WTC11 (cell line): Measurements from ENCODE around the gene ATCAY. TPM values are rescaled to one million over a fixed set of nuclear protein-coding genes. Genes with fewer than 3 reads are reported as not detected.

Experiments
- ATAC-seq: fragments of 200-7000 bp; cut with Tn5 transposase; 2 replicates; pipeline ENCODE4 v1.10.0; 2021; ENCODE audit warnings: mild to moderate bottlenecking, moderate library complexity
- CTCF ChIA-PET: fragments of 300-600 bp; sonication (Branson Sonifier 250); formaldehyde crosslinking; loops from one replicate; lab custom pipeline; 2021; ENCODE audit warnings: antibody characterized with exemption; lab: Charles Lee
- POLR2A ChIA-PET: fragments of 350-600 bp; sonication (Branson Sonifier 250); formaldehyde crosslinking; loops from one replicate; lab custom pipeline; 2021; ENCODE audit warnings: antibody characterized with exemption; lab: Charles Lee
- DNase-seq: peaks from one replicate; pipeline ENCODE4 v3.0.0; 2021; ENCODE audit warnings: low spot score
- H3K27ac Mint-ChIP-seq: 2 replicates; pipeline ENCODE4 v1.8.0; 2021; ENCODE audit warnings: mixed read lengths
- H3K27me3 Mint-ChIP-seq: 2 replicates; pipeline ENCODE4 v1.8.0; 2021; ENCODE audit warnings: low read depth, mild to moderate bottlenecking, moderate library complexity, mixed read lengths
- H3K36me3 Mint-ChIP-seq: 2 replicates; pipeline ENCODE4 v1.8.0; 2021; ENCODE audit warnings: mixed read lengths
- H3K4me1 Mint-ChIP-seq: 2 replicates; pipeline ENCODE4 v1.8.0; 2022; ENCODE audit warnings: mixed read lengths
- H3K4me3 Mint-ChIP-seq: 2 replicates; pipeline ENCODE4 v1.8.0; 2021; ENCODE audit warnings: mild to moderate bottlenecking, moderate library complexity, mixed read lengths
- H3K9me3 Mint-ChIP-seq: 2 replicates; pipeline ENCODE4 v1.8.0; 2021; ENCODE audit warnings: mixed read lengths
- E2F5 ChIP-seq: sonication (generic); formaldehyde crosslinking; IDR thresholded peaks from 2 replicates; pipeline ENCODE4 v1.8.1; 2022; ENCODE audit warnings: mild to moderate bottlenecking, moderate library complexity, missing genetic modification reagents
- ELF4 ChIP-seq: sonication (generic); formaldehyde crosslinking; IDR thresholded peaks from 2 replicates; pipeline ENCODE4 v1.8.1; 2022; ENCODE audit warnings: low read depth, mild to moderate bottlenecking, moderate library complexity, missing genetic modification reagents
- FOXJ3 ChIP-seq: sonication (generic); formaldehyde crosslinking; IDR thresholded peaks from 2 replicates; pipeline ENCODE4 v1.9.0; 2021; ENCODE audit warnings: missing genetic modification reagents, mild to moderate bottlenecking, borderline replicate concordance
- OVOL2 ChIP-seq: fragments of 250-450 bp; sonication (Bioruptor Pico); IDR thresholded peaks from 2 replicates; pipeline ENCODE4 v1.9.0; 2021; ENCODE audit warnings: mild to moderate bottlenecking, borderline replicate concordance
- TP53 ChIP-seq: sonication (generic); formaldehyde crosslinking; IDR thresholded peaks from 2 replicates; pipeline ENCODE4 v1.8.1; 2023; ENCODE audit warnings: mild to moderate bottlenecking, missing genetic modification reagents
- ZNF423 ChIP-seq: fragments of 250-450 bp; sonication (Bioruptor Pico); IDR thresholded peaks from 2 replicates; pipeline ENCODE4 v2.1.2; 2022; ENCODE audit warnings: mild to moderate bottlenecking, moderate library complexity
- total RNA-seq: library from RNA; stranded (reverse); gene quantifications from 3 replicates; pipeline ENCODE4 v1.2.3, GENCODE V29; 2021
- TF ChIP-seq, protein P1 (sequence below): fragments of 250-450 bp; sonication (Bioruptor Pico); conservative IDR thresholded peaks from 2 replicates; pipeline ENCODE4 v1.9.0; 2021; ENCODE audit warnings: mild to moderate bottlenecking
- TF ChIP-seq, protein P2 (sequence below): fragments of 250-450 bp; sonication (Bioruptor Pico); IDR thresholded peaks from 2 replicates; pipeline ENCODE4 v1.9.0; 2021; ENCODE audit warnings: moderate library complexity, mild to moderate bottlenecking, inconsistent platforms, borderline replicate concordance
- TF ChIP-seq, protein P3 (sequence below): sonication (generic); formaldehyde crosslinking; IDR thresholded peaks from 2 replicates; pipeline ENCODE4 v1.8.0; 2023; ENCODE audit warnings: missing genetic modification reagents, mild to moderate bottlenecking, borderline replicate concordance

The ATCAY gene
- total RNA-seq, 1 experiment from 2014 or later: 23.5 TPM

- no peak for ATAC-seq
- Mint-ChIP-seq H3K9me3 (peaks cover 13% of the 10 kb centered on the region), H3K36me3 (peaks cover 20% of the 10 kb centered on the region), H3K4me3 (no peak overlapping the region), H3K4me1 (no peaks in the 10 kb centered on the region), H3K27ac (no peak overlapping the region)
- no peak for TF ChIP-seq ZNF423
- TF ChIP-seq, protein P1, sequence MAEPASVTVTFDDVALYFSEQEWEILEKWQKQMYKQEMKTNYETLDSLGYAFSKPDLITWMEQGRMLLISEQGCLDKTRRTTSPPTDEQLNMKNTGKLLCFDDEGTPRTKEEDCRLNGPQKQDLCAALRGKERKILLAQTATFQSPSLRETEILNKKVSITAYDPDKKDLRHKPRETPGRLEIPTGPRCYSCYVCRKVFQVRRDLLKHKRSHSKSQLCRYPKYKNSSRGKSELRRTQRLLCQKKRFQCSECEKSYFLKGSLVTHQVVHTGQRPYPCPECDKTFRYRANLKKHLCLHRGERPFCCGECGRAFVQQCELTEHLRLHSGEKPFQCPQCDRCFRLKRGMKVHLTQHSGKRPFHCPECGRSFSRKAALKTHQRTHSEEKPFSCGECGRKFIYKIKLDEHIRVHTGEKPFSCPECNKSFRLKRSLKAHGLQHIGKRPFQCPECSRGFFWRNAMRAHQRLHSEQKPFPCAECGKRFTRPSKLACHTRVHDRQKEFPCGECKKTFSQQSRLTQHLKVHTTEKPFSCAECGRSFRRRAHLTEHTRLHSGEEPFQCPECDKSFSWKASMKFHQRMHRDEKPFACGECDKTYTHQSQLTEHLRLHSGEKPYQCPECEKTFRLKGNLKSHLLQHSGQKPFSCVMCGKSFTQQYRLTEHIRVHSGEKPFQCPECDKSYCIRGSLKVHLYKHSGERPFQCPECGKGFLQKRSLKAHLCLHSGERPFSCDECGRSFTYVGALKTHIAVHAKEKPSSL: no peak
- TF ChIP-seq, protein P2, sequence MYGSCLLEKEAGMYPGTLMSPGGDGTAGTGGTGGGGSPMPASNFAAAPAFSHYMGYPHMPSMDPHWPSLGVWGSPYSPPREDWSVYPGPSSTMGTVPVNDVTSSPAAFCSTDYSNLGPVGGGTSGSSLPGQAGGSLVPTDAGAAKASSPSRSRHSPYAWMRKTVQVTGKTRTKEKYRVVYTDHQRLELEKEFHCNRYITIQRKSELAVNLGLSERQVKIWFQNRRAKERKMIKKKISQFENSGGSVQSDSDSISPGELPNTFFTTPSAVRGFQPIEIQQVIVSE: no peak
- TF ChIP-seq ELF4 (CRISPR knock-in tag): no peak
- TF ChIP-seq, all 79 proteins: peak for 0
- ChIA-PET CTCF (no interaction called here), POLR2A (interaction anchor here (0.9 kb wide), 1 partner anchor 86 kb away, joined by 3 read pairs; no protein-coding TSS in a partner anchor)
- H3K27me3 Mint-ChIP-seq: no peaks in the 10 kb centered on the region
- DNase-seq: no peak
Observed at GRCh38 chr19:3899531-3900294, 19.2 kb downstream of the ATCAY start.

- H3K9me3 Mint-ChIP-seq: peaks cover 13% of the 10 kb centered on the region
- TF ChIP-seq OVOL2 (CRISPR knock-in tag) (no peak), TP53 (CRISPR knock-in tag) (no peak)
- ATAC-seq: no peak
Observed at GRCh38 chr19:3902317-3902973, 22.0 kb downstream of the ATCAY start.

DNA sequence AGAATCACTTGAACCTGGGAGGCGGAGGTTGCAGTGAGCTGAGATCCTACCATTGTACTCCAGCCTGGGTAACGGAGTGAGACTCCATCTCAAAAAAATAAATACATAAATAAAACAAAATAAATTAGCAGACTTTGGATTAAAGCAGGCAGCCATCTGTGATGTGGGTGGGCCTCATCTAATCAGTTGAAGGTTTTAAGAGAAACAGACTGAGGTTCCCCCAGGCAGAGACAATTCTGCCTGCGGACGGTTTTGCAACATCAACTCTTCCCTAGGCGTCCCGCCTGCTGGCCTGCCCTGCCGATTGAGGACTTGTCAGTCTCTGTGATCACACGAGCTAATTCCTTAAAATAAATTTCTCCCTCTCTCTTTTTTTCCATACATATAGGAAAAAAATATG lies 23.7 kb downstream of the ATCAY start:
- H3K36me3 Mint-ChIP-seq: peaks cover 8% of the 10 kb centered on the region
- CTCF ChIA-PET: no interaction called here
- TF ChIP-seq, protein P3, sequence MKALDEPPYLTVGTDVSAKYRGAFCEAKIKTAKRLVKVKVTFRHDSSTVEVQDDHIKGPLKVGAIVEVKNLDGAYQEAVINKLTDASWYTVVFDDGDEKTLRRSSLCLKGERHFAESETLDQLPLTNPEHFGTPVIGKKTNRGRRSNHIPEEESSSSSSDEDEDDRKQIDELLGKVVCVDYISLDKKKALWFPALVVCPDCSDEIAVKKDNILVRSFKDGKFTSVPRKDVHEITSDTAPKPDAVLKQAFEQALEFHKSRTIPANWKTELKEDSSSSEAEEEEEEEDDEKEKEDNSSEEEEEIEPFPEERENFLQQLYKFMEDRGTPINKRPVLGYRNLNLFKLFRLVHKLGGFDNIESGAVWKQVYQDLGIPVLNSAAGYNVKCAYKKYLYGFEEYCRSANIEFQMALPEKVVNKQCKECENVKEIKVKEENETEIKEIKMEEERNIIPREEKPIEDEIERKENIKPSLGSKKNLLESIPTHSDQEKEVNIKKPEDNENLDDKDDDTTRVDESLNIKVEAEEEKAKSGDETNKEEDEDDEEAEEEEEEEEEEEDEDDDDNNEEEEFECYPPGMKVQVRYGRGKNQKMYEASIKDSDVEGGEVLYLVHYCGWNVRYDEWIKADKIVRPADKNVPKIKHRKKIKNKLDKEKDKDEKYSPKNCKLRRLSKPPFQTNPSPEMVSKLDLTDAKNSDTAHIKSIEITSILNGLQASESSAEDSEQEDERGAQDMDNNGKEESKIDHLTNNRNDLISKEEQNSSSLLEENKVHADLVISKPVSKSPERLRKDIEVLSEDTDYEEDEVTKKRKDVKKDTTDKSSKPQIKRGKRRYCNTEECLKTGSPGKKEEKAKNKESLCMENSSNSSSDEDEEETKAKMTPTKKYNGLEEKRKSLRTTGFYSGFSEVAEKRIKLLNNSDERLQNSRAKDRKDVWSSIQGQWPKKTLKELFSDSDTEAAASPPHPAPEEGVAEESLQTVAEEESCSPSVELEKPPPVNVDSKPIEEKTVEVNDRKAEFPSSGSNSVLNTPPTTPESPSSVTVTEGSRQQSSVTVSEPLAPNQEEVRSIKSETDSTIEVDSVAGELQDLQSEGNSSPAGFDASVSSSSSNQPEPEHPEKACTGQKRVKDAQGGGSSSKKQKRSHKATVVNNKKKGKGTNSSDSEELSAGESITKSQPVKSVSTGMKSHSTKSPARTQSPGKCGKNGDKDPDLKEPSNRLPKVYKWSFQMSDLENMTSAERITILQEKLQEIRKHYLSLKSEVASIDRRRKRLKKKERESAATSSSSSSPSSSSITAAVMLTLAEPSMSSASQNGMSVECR (CRISPR knock-in tag): no peak
- no peak overlapping the region for H3K27ac Mint-ChIP-seq
- no peak overlapping the region for H3K4me3 Mint-ChIP-seq
- no peak for ATAC-seq
- POLR2A ChIA-PET: no interaction called here
- H3K27me3 Mint-ChIP-seq: no peaks in the 10 kb centered on the region
- H3K9me3 Mint-ChIP-seq: peaks cover 2% of the 10 kb centered on the region
- DNase-seq: no peak
- no peaks in the 10 kb centered on the region for H3K4me1 Mint-ChIP-seq

More at GRCh38 chr19:3902317-3902973, 22.0 kb downstream of the ATCAY start:
- Mint-ChIP-seq H3K27me3 (no peaks in the 10 kb centered on the region), H3K4me3 (no peak overlapping the region), H3K36me3 (peaks cover 20% of the 10 kb centered on the region), H3K27ac (no peak overlapping the region), H3K4me1 (no peaks in the 10 kb centered on the region)
- ChIA-PET POLR2A (no interaction called here), CTCF (no interaction called here)
- no peak for DNase-seq

- POLR2A ChIA-PET: no interaction called here
- no peak for ATAC-seq
- DNase-seq: no peak
- no peak overlapping the region for H3K4me3 Mint-ChIP-seq
- peaks cover 32% of the 10 kb centered on the region for H3K36me3 Mint-ChIP-seq
- H3K9me3 Mint-ChIP-seq: peaks cover 14% of the 10 kb centered on the region
- no peak overlapping the region for H3K27ac Mint-ChIP-seq
- no peak for TF ChIP-seq E2F5 (CRISPR knock-in tag)
- no peak for TF ChIP-seq FOXJ3 (CRISPR knock-in tag)
- CTCF ChIA-PET: no interaction called here
- H3K4me1 Mint-ChIP-seq: no peaks in the 10 kb centered on the region
- no peaks in the 10 kb centered on the region for H3K27me3 Mint-ChIP-seq
Observed at GRCh38 chr19:3907626-3908265, 27.3 kb downstream of the ATCAY start.
